Loucy (cell line): Measurements from ENCODE around the gene PLXNA4.

Experiments
- CTCF ChIP-seq: fragments of 200-600 bp; sonication (generic); conservative IDR thresholded peaks from 2 replicates; pipeline ENCODE4 v1.5.1; 2014; ENCODE audit warnings: mild to moderate bottlenecking, antibody characterized with exemption, low read length
- EZH2phosphoT487 ChIP-seq: fragments of 200-600 bp; IDR thresholded peaks from 2 replicates; pipeline ENCODE4 v1.6.1; 2018; ENCODE audit warnings: antibody characterized with exemption, mild to moderate bottlenecking, moderate library complexity, borderline replicate concordance

GRCh38 chr7:132345543-132346129, 230.6 kb downstream of the PLXNA4 start:
- TF ChIP-seq CTCF (no peak), EZH2phosphoT487 (no peak)
